Fibroblast of peridontal ligament (primary cell): ENCODE results near the gene CSF3.
A peak's percentile ranks its signal among the peaks of the same experiment; 100 is the strongest.

Experiments used
- DNase-seq: peaks from one replicate; pipeline ENCODE4 v3.0.0-alpha.2; 2010; ENCODE audit errors: extremely low read depth

Gene CSF3

DNA sequence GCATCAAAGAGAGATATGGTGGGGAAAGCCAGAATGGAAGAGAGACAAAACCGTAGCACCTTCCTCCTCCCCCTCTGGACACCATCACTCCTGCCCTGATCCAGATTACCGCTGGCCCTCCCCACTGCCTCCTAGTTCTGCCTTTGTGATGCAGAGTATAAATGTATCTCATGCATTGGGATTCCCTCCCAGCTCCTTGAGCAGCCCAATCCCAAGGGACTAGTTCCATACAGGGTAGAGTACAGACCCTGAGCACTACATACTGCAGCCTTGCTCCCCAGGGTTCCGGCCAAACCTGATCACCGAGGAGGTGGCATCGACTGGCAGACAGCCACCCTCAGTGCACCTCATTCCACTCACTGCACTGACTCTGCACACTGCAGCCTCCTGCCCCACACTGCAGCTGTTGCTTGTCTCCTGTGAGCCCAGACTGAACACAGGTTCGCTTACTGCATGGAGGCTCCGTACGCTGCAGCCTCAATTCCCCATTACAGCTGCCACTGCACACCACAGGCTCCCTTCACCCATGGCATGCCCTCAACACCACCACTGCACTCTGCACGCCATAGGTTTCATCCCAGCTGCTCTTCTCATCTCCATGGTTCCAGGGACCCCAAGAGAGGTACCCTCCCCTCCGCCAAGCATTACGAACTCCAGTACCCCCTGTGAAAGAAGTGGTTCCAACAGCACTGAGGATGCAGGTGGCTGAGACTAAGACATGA is 45.8 kb downstream of the CSF3 start:
- DNase-seq: no peak

DNA sequence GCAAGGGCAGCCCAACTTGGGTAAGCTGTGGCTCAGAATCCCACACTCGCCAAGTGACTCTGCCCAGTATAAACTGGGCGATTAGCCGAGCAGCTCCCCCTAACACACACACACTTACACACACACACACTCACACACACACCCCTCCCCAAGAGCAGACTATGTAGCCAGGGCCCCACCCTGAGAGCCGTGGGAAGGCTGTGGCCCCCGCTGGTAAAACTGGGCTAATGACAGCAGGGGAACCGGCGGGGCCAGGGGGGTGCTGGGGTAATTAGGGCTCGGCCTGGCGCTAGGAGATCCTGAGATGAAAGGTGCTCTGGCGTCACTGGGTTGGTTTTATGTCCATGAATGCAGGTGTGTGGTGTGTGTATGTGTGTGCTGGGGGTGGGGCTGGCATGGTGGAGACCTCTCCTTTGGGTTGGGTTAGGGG is 46.4 kb downstream of the CSF3 start:
- no peak for DNase-seq

GRCh38 chr17:40062329-40063186 is 47.3 kb downstream of the CSF3 start, which contains the start of gene THRA:
Gene THRA (plus strand): TSS chr17:40062965. CDS start chr17:40074489, 11,524 bp downstream.
- DNase-seq: no peak

- peak; percentile 31 for DNase-seq
Observed at GRCh38 chr17:40063187-40063771, 48.0 kb downstream of the CSF3 start.

GRCh38 chr17:40063901-40064531 is 48.8 kb downstream of the CSF3 start:
- DNase-seq: no peak

GRCh38 chr17:40064971-40065768 is 49.9 kb downstream of the CSF3 start:
- DNase-seq: peak; percentile 39

DNA sequence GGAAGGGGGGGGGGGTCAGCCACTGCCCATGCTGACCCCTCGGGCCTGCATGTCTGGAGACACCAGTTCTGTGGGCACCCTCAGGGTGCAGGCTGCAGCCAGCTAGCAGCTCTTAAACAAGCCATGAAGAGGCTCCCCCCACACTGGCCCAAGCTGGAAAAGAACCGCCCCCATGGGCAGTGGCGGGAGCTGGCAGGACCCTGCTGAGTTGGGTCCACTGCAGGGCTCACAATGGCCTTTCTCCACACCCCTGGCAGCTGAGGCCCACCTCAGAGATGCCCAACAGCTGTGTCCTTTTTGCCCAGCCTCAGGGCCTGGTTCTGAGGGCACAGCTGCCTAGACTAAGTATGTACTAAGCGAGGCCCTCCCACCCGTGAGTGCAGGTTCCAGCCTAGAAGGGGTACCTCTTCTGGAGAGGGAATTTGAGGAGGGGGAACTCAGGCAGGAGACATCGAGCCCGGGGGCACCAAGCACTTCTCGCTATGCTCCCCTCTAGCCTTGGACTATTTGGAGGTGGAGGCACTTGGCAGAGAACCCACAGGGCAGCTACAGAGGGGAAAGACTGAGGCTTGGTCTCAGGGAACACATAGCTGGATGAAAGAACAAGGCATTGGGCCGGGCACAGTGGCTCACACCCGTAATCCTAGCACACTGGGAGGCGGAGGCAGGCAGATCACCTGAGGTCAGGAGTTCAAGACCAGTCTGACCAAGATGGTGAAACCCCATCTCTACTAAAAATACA is 50.7 kb downstream of the CSF3 start:
- no peak for DNase-seq
